Measurements from ENCODE around the gene TMEM218. TPM values are rescaled to one million over a fixed set of nuclear protein-coding genes. Genes with fewer than 3 reads are reported as not detected.
"Not testable (repeated sequence)": the region's sequence is repeated elsewhere in the genome, so short reads cannot be mapped to it uniquely, and the experiment has no call there.

Gene TMEM218
- total RNA-seq, 1 donor from 2014 or later, result 19.6 TPM

- no peak for DNase-seq (ENCODE audit: low read depth, low spot score)
These were observed 20.6 kb downstream of the TMEM218 start for GRCh38 chr11:125090816-125091215.

- not testable (repeated sequence) for DNase-seq (ENCODE audit: low read depth, low spot score)
These were observed 21.3 kb downstream of the TMEM218 start for GRCh38 chr11:125090151-125090550.

GRCh38 chr11:125089481-125089880 lies 21.9 kb downstream of the TMEM218 start:
- DNase-seq (ENCODE audit: low read depth, low spot score), result not testable (repeated sequence)

GRCh38 chr11:125088576-125089455 lies 22.6 kb downstream of the TMEM218 start:
- no peak for DNase-seq (ENCODE audit: low read depth, low spot score)

GRCh38 chr11:125088123-125088522 lies 23.3 kb downstream of the TMEM218 start:
- DNase-seq (ENCODE audit: low read depth, low spot score), result no peak

GRCh38 chr11:125086633-125087296 lies 24.7 kb downstream of the TMEM218 start:
- DNase-seq (ENCODE audit: low read depth, low spot score), result no peak

GRCh38 chr11:125085301-125086081 lies 25.9 kb downstream of the TMEM218 start:
- no peak for DNase-seq (ENCODE audit: low read depth, low spot score)

GRCh38 chr11:125084761-125085231 lies 26.6 kb downstream of the TMEM218 start:
- DNase-seq (ENCODE audit: low read depth, low spot score), result no peak

- DNase-seq (ENCODE audit: low read depth, low spot score), result no peak
These were observed 27.4 kb downstream of the TMEM218 start for GRCh38 chr11:125084057-125084416.

- DNase-seq (ENCODE audit: low read depth, low spot score), result no peak
These were observed 27.9 kb downstream of the TMEM218 start for GRCh38 chr11:125083312-125084056.

GRCh38 chr11:125082611-125083311 lies 28.7 kb downstream of the TMEM218 start:
- DNase-seq (ENCODE audit: low read depth, low spot score), result peak; percentile 5

- no peak for DNase-seq (ENCODE audit: low read depth, low spot score)
These were observed 29.4 kb downstream of the TMEM218 start for GRCh38 chr11:125082040-125082439.

GRCh38 chr11:125081098-125081798 lies 30.2 kb downstream of the TMEM218 start:
- no peak for DNase-seq (ENCODE audit: low read depth, low spot score)

- no peak for DNase-seq (ENCODE audit: low read depth, low spot score)
These were observed 30.9 kb downstream of the TMEM218 start for GRCh38 chr11:125080531-125080911.

- DNase-seq (ENCODE audit: low read depth, low spot score), result no peak
These were observed 31.4 kb downstream of the TMEM218 start for GRCh38 chr11:125079878-125080530.

GRCh38 chr11:125079151-125079877 lies 32.1 kb downstream of the TMEM218 start:
- no peak for DNase-seq (ENCODE audit: low read depth, low spot score)

GRCh38 chr11:125078516-125079140 lies 32.8 kb downstream of the TMEM218 start:
- DNase-seq (ENCODE audit: low read depth, low spot score), result no peak

- no peak for DNase-seq (ENCODE audit: low read depth, low spot score)
These were observed 33.4 kb downstream of the TMEM218 start for GRCh38 chr11:125078016-125078415.
